IMR-90 (cell line): ENCODE data around the gene MSH3.

ENCODE experiments used
- POLR2A ChIP-seq: IDR thresholded peaks from 2 replicates; pipeline ENCODE4 v1.6.1; 2012; ENCODE audit warnings: mild to moderate bottlenecking, low read depth, low read length
- TF ChIP-seq, protein P1 (sequence below): conservative IDR thresholded peaks from 2 replicates; pipeline ENCODE4 v1.5.1; 2012; ENCODE audit warnings: mild to moderate bottlenecking, low read depth, low read length, improper control_type of control experiment

DNA sequence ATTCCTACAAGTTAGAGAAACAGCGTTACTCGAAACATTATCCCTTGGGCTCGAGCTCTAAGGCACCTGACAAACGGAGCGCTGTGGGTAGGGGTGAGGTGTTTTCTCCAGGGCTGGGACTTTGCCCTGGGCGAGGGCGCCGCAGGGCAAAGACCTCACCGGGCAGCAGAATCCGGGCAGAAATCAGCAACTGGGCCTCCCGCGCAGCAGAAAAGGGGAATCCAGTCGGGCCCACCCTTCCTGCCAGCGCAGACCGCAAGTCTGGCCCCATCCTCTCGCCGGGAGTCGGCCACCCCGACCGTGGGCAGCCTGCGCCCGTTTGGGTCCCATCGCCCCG is 430 bp upstream of the MSH3 start:
- TF ChIP-seq, protein P1, sequence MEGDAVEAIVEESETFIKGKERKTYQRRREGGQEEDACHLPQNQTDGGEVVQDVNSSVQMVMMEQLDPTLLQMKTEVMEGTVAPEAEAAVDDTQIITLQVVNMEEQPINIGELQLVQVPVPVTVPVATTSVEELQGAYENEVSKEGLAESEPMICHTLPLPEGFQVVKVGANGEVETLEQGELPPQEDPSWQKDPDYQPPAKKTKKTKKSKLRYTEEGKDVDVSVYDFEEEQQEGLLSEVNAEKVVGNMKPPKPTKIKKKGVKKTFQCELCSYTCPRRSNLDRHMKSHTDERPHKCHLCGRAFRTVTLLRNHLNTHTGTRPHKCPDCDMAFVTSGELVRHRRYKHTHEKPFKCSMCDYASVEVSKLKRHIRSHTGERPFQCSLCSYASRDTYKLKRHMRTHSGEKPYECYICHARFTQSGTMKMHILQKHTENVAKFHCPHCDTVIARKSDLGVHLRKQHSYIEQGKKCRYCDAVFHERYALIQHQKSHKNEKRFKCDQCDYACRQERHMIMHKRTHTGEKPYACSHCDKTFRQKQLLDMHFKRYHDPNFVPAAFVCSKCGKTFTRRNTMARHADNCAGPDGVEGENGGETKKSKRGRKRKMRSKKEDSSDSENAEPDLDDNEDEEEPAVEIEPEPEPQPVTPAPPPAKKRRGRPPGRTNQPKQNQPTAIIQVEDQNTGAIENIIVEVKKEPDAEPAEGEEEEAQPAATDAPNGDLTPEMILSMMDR = no peak
- no peak for TF ChIP-seq POLR2A
